HEK293 (cell line): ENCODE measurements around the gene FAAP100.

Experiments
- EGR2 ChIP-seq: fragments of 450-650 bp; formaldehyde crosslinking; IDR thresholded peaks from 2 replicates; pipeline ENCODE4 v1.5.1; 2016; ENCODE audit warnings: low read depth, missing biosample characterization, missing genetic modification characterization
- GLI2 ChIP-seq: fragments of 450-650 bp; formaldehyde crosslinking; IDR thresholded peaks from 2 replicates; pipeline ENCODE4; 2017; ENCODE audit warnings: missing biosample characterization, missing genetic modification characterization, low read depth, borderline replicate concordance
- GLIS2 ChIP-seq: fragments of 450-650 bp; formaldehyde crosslinking; IDR thresholded peaks from 2 replicates; pipeline ENCODE4 v1.5.1; 2016; ENCODE audit warnings: missing biosample characterization, missing genetic modification characterization
- HOXC10 ChIP-seq: sonication (generic); formaldehyde crosslinking; IDR thresholded peaks from 2 replicates; pipeline ENCODE4 v1.8.1; 2023; ENCODE audit warnings: mild to moderate bottlenecking, missing genetic modification reagents
- KLF10 ChIP-seq: fragments of 450-650 bp; IDR thresholded peaks from 2 replicates; pipeline ENCODE4 v1.5.1; 2018; ENCODE audit warnings: missing biosample characterization, mild to moderate bottlenecking, missing genetic modification characterization
- ZEB2 ChIP-seq: fragments of 450-650 bp; formaldehyde crosslinking; IDR thresholded peaks from 2 replicates; pipeline ENCODE4 v1.5.1; 2016; ENCODE audit warnings: missing biosample characterization, missing genetic modification characterization
- ZFP69B ChIP-seq: fragments of 450-650 bp; formaldehyde crosslinking; IDR thresholded peaks from 2 replicates; pipeline ENCODE4 v1.5.1; 2016; ENCODE audit warnings: missing biosample characterization, missing genetic modification characterization
- ZNF138 ChIP-seq: fragments of 450-650 bp; formaldehyde crosslinking; IDR thresholded peaks from 2 replicates; pipeline ENCODE4 v1.5.1; 2016; ENCODE audit warnings: missing biosample characterization, missing genetic modification characterization, borderline replicate concordance
- ZNF184 ChIP-seq: fragments of 450-650 bp; IDR thresholded peaks from 2 replicates; pipeline ENCODE4 v1.5.1; 2018; ENCODE audit warnings: missing biosample characterization, mild to moderate bottlenecking, missing genetic modification characterization
- ZNF23 ChIP-seq: fragments of 450-650 bp; formaldehyde crosslinking; IDR thresholded peaks from 2 replicates; pipeline ENCODE4 v1.5.1; 2016; ENCODE audit warnings: missing biosample characterization, missing genetic modification characterization, borderline replicate concordance
- ZNF48 ChIP-seq: fragments of 450-650 bp; formaldehyde crosslinking; IDR thresholded peaks from 2 replicates; pipeline ENCODE4 v1.5.1; 2016; ENCODE audit warnings: missing biosample characterization, missing genetic modification characterization
- ZNF501 ChIP-seq: fragments of 450-650 bp; formaldehyde crosslinking; IDR thresholded peaks from 2 replicates; pipeline ENCODE4 v1.5.1; 2016; ENCODE audit warnings: missing biosample characterization, missing genetic modification characterization
- ZNF544 ChIP-seq: fragments of 450-650 bp; formaldehyde crosslinking; IDR thresholded peaks from 2 replicates; pipeline ENCODE4 v1.5.0; 2017; ENCODE audit warnings: missing biosample characterization, missing genetic modification characterization
- ZNF596 ChIP-seq: fragments of 450-650 bp; IDR thresholded peaks from 2 replicates; pipeline ENCODE4 v1.5.0; 2018; ENCODE audit warnings: missing biosample characterization, mild to moderate bottlenecking, missing genetic modification characterization, moderate library complexity
- ZNF677 ChIP-seq: fragments of 450-650 bp; IDR thresholded peaks from 2 replicates; pipeline ENCODE4 v1.5.0; 2018; ENCODE audit warnings: missing biosample characterization, mild to moderate bottlenecking, missing genetic modification characterization, moderate library complexity
- ZNF701 ChIP-seq: fragments of 450-650 bp; formaldehyde crosslinking; IDR thresholded peaks from 2 replicates; pipeline ENCODE4 v1.5.1; 2016; ENCODE audit warnings: missing biosample characterization, missing genetic modification characterization
- ZNF776 ChIP-seq: fragments of 450-650 bp; formaldehyde crosslinking; IDR thresholded peaks from 2 replicates; pipeline ENCODE4 v1.5.0; 2017; ENCODE audit warnings: missing biosample characterization, missing genetic modification characterization, borderline replicate concordance
- ZNF785 ChIP-seq: fragments of 450-650 bp; formaldehyde crosslinking; IDR thresholded peaks from 2 replicates; pipeline ENCODE4 v1.5.1; 2016; ENCODE audit warnings: missing biosample characterization, missing genetic modification characterization
- ZNF837 ChIP-seq: fragments of 450-650 bp; formaldehyde crosslinking; IDR thresholded peaks from 2 replicates; pipeline ENCODE4 v1.5.1; 2016; ENCODE audit warnings: missing biosample characterization, missing genetic modification characterization
- ZSCAN23 ChIP-seq: fragments of 450-650 bp; formaldehyde crosslinking; IDR thresholded peaks from 2 replicates; pipeline ENCODE4 v1.5.1; 2016; ENCODE audit warnings: missing biosample characterization, missing genetic modification characterization
- TF ChIP-seq, protein P1 (sequence below): fragments of 450-650 bp; formaldehyde crosslinking; conservative IDR thresholded peaks from 2 replicates; pipeline ENCODE4 v1.5.1; 2016; ENCODE audit warnings: low read depth, missing biosample characterization, missing genetic modification characterization
- TF ChIP-seq, protein P2 (sequence below): fragments of 450-650 bp; formaldehyde crosslinking; IDR thresholded peaks from 2 replicates; pipeline ENCODE4 v1.5.1; 2016; ENCODE audit warnings: missing biosample characterization, missing genetic modification characterization
- TF ChIP-seq, protein P3 (sequence below): fragments of 450-650 bp; formaldehyde crosslinking; IDR thresholded peaks from 2 replicates; pipeline ENCODE4 v1.5.1; 2016; ENCODE audit warnings: missing biosample characterization, missing genetic modification characterization
- TF ChIP-seq, protein P4 (sequence below): fragments of 450-650 bp; formaldehyde crosslinking; IDR thresholded peaks from 2 replicates; pipeline ENCODE4 v1.5.1; 2016; ENCODE audit warnings: missing biosample characterization, missing genetic modification characterization
- TF ChIP-seq, protein P5 (sequence below): fragments of 450-650 bp; formaldehyde crosslinking; IDR thresholded peaks from 2 replicates; pipeline ENCODE4 v1.5.1; 2016; ENCODE audit warnings: missing biosample characterization, missing genetic modification characterization
- TF ChIP-seq, protein P6 (sequence below): fragments of 450-650 bp; formaldehyde crosslinking; conservative IDR thresholded peaks from 2 replicates; pipeline ENCODE4 v1.5.1; 2016; ENCODE audit warnings: low read depth, missing biosample characterization, missing genetic modification characterization

Gene FAAP100

DNA sequence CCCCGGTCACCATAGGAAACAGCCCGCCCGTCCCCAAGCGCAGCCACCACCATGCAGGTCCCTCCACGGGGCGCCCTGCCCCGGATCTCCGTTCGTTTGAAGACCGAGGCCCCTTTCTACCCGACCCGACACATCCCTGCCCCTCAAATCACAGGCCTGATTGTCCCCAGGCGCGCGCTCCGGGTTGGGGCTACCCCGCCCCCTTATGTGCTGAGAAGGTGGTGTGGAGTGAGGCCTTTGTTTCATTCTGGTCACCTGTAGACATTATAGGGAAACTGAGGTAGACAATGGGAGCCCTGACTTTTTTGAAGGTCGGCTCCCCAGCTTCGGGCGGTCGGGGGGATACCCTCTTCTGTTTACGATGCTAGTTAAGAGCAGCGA is 38.8 kb downstream of the FAAP100 start (continued):
- no peak for TF ChIP-seq ZNF48
- TF ChIP-seq, protein P1, sequence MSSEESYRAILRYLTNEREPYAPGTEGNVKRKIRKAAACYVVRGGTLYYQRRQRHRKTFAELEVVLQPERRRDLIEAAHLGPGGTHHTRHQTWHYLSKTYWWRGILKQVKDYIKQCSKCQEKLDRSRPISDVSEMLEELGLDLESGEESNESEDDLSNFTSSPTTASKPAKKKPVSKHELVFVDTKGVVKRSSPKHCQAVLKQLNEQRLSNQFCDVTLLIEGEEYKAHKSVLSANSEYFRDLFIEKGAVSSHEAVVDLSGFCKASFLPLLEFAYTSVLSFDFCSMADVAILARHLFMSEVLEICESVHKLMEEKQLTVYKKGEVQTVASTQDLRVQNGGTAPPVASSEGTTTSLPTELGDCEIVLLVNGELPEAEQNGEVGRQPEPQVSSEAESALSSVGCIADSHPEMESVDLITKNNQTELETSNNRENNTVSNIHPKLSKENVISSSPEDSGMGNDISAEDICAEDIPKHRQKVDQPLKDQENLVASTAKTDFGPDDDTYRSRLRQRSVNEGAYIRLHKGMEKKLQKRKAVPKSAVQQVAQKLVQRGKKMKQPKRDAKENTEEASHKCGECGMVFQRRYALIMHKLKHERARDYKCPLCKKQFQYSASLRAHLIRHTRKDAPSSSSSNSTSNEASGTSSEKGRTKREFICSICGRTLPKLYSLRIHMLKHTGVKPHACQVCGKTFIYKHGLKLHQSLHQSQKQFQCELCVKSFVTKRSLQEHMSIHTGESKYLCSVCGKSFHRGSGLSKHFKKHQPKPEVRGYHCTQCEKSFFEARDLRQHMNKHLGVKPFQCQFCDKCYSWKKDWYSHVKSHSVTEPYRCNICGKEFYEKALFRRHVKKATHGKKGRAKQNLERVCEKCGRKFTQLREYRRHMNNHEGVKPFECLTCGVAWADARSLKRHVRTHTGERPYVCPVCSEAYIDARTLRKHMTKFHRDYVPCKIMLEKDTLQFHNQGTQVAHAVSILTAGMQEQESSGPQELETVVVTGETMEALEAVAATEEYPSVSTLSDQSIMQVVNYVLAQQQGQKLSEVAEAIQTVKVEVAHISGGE = 0 out of 2 replicates have a peak, but pooled peaks have one; percentile 14
- TF ChIP-seq ZFP69B (tag by site-specific recombination) = no peak
- no peak for TF ChIP-seq ZNF837 (tag by site-specific recombination)
- TF ChIP-seq, protein P2, sequence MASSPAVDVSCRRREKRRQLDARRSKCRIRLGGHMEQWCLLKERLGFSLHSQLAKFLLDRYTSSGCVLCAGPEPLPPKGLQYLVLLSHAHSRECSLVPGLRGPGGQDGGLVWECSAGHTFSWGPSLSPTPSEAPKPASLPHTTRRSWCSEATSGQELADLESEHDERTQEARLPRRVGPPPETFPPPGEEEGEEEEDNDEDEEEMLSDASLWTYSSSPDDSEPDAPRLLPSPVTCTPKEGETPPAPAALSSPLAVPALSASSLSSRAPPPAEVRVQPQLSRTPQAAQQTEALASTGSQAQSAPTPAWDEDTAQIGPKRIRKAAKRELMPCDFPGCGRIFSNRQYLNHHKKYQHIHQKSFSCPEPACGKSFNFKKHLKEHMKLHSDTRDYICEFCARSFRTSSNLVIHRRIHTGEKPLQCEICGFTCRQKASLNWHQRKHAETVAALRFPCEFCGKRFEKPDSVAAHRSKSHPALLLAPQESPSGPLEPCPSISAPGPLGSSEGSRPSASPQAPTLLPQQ = no peak
- TF ChIP-seq ZNF138 (tag by site-specific recombination) = no peak
- TF ChIP-seq HOXC10 (CRISPR knock-in tag) = no peak
- no peak for TF ChIP-seq ZNF544 (tag by site-specific recombination)
- TF ChIP-seq EGR2 (tag by site-specific recombination) = no peak
- TF ChIP-seq GLI2 = no peak
- TF ChIP-seq, protein P3, sequence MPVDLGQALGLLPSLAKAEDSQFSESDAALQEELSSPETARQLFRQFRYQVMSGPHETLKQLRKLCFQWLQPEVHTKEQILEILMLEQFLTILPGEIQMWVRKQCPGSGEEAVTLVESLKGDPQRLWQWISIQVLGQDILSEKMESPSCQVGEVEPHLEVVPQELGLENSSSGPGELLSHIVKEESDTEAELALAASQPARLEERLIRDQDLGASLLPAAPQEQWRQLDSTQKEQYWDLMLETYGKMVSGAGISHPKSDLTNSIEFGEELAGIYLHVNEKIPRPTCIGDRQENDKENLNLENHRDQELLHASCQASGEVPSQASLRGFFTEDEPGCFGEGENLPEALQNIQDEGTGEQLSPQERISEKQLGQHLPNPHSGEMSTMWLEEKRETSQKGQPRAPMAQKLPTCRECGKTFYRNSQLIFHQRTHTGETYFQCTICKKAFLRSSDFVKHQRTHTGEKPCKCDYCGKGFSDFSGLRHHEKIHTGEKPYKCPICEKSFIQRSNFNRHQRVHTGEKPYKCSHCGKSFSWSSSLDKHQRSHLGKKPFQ = no peak
- TF ChIP-seq, protein P4, sequence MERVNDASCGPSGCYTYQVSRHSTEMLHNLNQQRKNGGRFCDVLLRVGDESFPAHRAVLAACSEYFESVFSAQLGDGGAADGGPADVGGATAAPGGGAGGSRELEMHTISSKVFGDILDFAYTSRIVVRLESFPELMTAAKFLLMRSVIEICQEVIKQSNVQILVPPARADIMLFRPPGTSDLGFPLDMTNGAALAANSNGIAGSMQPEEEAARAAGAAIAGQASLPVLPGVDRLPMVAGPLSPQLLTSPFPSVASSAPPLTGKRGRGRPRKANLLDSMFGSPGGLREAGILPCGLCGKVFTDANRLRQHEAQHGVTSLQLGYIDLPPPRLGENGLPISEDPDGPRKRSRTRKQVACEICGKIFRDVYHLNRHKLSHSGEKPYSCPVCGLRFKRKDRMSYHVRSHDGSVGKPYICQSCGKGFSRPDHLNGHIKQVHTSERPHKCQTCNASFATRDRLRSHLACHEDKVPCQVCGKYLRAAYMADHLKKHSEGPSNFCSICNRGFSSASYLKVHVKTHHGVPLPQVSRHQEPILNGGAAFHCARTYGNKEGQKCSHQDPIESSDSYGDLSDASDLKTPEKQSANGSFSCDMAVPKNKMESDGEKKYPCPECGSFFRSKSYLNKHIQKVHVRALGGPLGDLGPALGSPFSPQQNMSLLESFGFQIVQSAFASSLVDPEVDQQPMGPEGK (tag by site-specific recombination) = peak; percentile 91
- TF ChIP-seq ZNF677 (tag by site-specific recombination) = no peak
- TF ChIP-seq, protein P5, sequence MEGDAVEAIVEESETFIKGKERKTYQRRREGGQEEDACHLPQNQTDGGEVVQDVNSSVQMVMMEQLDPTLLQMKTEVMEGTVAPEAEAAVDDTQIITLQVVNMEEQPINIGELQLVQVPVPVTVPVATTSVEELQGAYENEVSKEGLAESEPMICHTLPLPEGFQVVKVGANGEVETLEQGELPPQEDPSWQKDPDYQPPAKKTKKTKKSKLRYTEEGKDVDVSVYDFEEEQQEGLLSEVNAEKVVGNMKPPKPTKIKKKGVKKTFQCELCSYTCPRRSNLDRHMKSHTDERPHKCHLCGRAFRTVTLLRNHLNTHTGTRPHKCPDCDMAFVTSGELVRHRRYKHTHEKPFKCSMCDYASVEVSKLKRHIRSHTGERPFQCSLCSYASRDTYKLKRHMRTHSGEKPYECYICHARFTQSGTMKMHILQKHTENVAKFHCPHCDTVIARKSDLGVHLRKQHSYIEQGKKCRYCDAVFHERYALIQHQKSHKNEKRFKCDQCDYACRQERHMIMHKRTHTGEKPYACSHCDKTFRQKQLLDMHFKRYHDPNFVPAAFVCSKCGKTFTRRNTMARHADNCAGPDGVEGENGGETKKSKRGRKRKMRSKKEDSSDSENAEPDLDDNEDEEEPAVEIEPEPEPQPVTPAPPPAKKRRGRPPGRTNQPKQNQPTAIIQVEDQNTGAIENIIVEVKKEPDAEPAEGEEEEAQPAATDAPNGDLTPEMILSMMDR = no peak
- TF ChIP-seq ZNF184 (tag by site-specific recombination) = no peak
- TF ChIP-seq ZEB2 = peak; percentile 87
- no peak for TF ChIP-seq ZSCAN23
- no peak for TF ChIP-seq ZNF701 (tag by site-specific recombination)
- TF ChIP-seq ZNF23 (tag by site-specific recombination) = no peak
- no peak for TF ChIP-seq ZNF776 (tag by site-specific recombination)
- TF ChIP-seq GLIS2 (tag by site-specific recombination) = no peak; the same call in 1 of the 2 replicates
- TF ChIP-seq ZNF596 (tag by site-specific recombination) = no peak
- TF ChIP-seq ZNF501 = no peak
- TF ChIP-seq, protein P6, sequence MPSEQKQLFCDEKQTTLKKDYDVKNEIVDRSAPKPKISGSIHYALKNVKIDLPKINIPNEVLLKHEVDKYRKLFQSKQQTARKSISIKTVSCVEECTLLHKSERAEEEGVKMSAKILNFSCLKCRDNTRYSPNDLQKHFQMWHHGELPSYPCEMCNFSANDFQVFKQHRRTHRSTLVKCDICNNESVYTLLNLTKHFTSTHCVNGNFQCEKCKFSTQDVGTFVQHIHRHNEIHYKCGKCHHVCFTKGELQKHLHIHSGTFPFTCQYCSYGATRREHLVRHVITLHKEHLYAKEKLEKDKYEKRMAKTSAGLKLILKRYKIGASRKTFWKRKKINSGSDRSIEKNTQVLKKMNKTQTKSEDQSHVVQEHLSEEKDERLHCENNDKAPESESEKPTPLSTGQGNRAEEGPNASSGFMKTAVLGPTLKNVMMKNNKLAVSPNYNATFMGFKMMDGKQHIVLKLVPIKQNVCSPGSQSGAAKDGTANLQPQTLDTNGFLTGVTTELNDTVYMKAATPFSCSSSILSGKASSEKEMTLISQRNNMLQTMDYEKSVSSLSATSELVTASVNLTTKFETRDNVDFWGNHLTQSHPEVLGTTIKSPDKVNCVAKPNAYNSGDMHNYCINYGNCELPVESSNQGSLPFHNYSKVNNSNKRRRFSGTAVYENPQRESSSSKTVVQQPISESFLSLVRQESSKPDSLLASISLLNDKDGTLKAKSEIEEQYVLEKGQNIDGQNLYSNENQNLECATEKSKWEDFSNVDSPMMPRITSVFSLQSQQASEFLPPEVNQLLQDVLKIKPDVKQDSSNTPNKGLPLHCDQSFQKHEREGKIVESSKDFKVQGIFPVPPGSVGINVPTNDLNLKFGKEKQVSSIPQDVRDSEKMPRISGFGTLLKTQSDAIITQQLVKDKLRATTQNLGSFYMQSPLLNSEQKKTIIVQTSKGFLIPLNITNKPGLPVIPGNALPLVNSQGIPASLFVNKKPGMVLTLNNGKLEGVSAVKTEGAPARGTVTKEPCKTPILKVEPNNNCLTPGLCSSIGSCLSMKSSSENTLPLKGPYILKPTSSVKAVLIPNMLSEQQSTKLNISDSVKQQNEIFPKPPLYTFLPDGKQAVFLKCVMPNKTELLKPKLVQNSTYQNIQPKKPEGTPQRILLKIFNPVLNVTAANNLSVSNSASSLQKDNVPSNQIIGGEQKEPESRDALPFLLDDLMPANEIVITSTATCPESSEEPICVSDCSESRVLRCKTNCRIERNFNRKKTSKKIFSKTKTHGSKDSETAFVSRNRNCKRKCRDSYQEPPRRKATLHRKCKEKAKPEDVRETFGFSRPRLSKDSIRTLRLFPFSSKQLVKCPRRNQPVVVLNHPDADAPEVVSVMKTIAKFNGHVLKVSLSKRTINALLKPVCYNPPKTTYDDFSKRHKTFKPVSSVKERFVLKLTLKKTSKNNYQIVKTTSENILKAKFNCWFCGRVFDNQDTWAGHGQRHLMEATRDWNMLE (tag by site-specific recombination) = no peak
- peak; percentile 37; the same call in 1 of the 2 replicates for TF ChIP-seq KLF10 (tag by site-specific recombination)
- TF ChIP-seq ZNF785 (tag by site-specific recombination) = no peak
